ENCODE measurements around the gene PDS5B.
"Not testable (repeated sequence)": the region's sequence is repeated elsewhere in the genome, so short reads cannot be mapped to it uniquely, and the experiment has no call there.

PDS5B gene

DNA sequence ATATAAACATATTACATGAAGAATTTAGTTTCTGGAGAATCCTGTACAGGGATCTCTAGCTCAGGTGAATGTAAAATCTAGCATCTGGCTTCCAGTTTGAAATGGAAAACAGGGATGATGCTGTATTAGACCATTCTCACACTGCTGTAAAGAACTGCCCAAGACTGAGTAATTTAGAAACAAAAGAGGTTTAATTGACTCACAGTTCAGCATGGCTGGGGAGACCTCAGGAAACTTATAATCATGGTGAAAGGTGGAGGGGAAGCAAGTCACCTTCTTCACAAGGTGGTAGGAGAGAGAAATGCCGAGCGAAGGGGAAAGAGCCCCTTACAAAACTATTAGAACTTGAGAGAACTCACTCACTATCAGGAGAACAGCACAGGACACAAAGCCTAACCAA, 30.6 kb upstream of the PDS5B start:
- no peaks in the 10 kb centered on the region for H3F3A ChIP-seq (ENCODE audit: insufficient read depth)
- TF ChIP-seq, protein P1, sequence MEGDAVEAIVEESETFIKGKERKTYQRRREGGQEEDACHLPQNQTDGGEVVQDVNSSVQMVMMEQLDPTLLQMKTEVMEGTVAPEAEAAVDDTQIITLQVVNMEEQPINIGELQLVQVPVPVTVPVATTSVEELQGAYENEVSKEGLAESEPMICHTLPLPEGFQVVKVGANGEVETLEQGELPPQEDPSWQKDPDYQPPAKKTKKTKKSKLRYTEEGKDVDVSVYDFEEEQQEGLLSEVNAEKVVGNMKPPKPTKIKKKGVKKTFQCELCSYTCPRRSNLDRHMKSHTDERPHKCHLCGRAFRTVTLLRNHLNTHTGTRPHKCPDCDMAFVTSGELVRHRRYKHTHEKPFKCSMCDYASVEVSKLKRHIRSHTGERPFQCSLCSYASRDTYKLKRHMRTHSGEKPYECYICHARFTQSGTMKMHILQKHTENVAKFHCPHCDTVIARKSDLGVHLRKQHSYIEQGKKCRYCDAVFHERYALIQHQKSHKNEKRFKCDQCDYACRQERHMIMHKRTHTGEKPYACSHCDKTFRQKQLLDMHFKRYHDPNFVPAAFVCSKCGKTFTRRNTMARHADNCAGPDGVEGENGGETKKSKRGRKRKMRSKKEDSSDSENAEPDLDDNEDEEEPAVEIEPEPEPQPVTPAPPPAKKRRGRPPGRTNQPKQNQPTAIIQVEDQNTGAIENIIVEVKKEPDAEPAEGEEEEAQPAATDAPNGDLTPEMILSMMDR (IDR thresholded peaks at IDR 0.05; ENCODE audit: insufficient read depth, low read length, poor library complexity, severe bottlenecking) = no peak
- no peak for TF ChIP-seq EZH2phosphoT487 (conservative IDR thresholded peaks at IDR 0.05; ENCODE audit: low read length)
- H3K4me3 ChIP-seq (ENCODE audit: insufficient read depth, low read length, poor library complexity, severe bottlenecking) = no peak overlapping the region
- H3K36me3 ChIP-seq (ENCODE audit: low read length) = no peaks in the 10 kb centered on the region
- no peak overlapping the region for H3K27ac ChIP-seq (ENCODE audit: low read depth, low read length)
- H3K79me2 ChIP-seq (ENCODE audit: insufficient read depth, low read length) = no peaks in the 10 kb centered on the region
- no peak overlapping the region for H2AFZ ChIP-seq (ENCODE audit: low read depth, low read length, severe bottlenecking)
- no peaks in the 10 kb centered on the region for H3K27me3 ChIP-seq (ENCODE audit: low read length)
- H3K9ac ChIP-seq (ENCODE audit: low read length) = no peak overlapping the region
- no peaks in the 10 kb centered on the region for H3K9me2 ChIP-seq (replicated peaks; ENCODE audit: insufficient read depth, low read length)
- H3K9me3 ChIP-seq (ENCODE audit: insufficient read depth, low read length) = no peaks in the 10 kb centered on the region
- no peak overlapping the region for H3K4me2 ChIP-seq (ENCODE audit: low read depth, low read length, poor library complexity, severe bottlenecking)
- no peaks in the 10 kb centered on the region for H4K20me1 ChIP-seq (ENCODE audit: low read depth, low read length)

DNA sequence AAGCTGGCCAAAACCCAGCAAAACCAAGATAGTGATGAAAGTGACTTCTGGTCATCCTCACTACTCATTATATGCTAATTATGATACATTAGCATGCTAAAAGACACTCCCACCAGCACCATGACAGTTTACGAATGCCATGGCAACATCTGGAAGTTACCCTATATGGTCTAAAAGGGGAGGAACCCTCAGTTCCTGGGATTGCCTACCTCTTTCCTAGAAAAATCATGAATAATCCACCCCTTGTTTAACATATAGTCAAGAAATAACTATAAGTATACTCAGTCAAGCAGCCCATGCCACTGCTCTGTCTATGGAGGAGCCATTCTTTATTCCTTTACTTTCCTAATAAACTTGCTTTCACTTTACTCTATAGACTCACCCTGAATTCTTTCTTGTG, 25.4 kb upstream of the PDS5B start:
- not testable (repeated sequence) for H4K20me1 ChIP-seq (ENCODE audit: low read depth, low read length); H3K27me3 ChIP-seq (ENCODE audit: low read length); H3K4me2 ChIP-seq (ENCODE audit: low read depth, low read length, poor library complexity, severe bottlenecking); H3K4me3 ChIP-seq (ENCODE audit: insufficient read depth, low read length, poor library complexity, severe bottlenecking); H2AFZ ChIP-seq (ENCODE audit: low read depth, low read length, severe bottlenecking); H3K9ac ChIP-seq (ENCODE audit: low read length); H3K9me2 ChIP-seq (replicated peaks; ENCODE audit: insufficient read depth, low read length); H3K79me2 ChIP-seq (ENCODE audit: insufficient read depth, low read length); H3F3A ChIP-seq (ENCODE audit: insufficient read depth); H3K36me3 ChIP-seq (ENCODE audit: low read length); H3K27ac ChIP-seq (ENCODE audit: low read depth, low read length); H3K9me3 ChIP-seq (ENCODE audit: insufficient read depth, low read length)

DNA sequence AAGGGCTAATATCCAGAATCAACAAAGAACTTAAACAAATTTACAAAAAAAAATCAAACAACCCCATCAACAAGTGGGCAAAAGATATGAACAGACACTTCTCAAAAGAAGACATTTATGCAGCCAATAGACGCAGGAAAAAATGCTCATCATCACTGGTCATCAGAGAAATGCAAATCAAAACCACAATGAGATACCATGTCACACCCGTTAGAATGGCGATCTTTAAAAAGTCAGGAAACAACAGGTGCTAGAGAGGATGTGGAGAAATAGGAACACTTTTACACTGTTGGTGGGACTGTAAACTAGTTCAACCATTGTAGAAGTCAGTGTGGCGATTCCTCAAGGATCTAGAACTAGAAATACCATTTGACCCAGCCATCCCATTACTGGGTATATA, 10.6 kb upstream of the PDS5B start:
- peaks cover 11% of the 10 kb centered on the region; the same call in 1 of the 2 replicates for H3K9me3 ChIP-seq (ENCODE audit: insufficient read depth, low read length)
- H3K27me3 ChIP-seq (ENCODE audit: low read length); H3K4me3 ChIP-seq (ENCODE audit: insufficient read depth, low read length, poor library complexity, severe bottlenecking); H2AFZ ChIP-seq (ENCODE audit: low read depth, low read length, severe bottlenecking); H3K36me3 ChIP-seq (ENCODE audit: low read length); H3K79me2 ChIP-seq (ENCODE audit: insufficient read depth, low read length); H3K9ac ChIP-seq (ENCODE audit: low read length); H3F3A ChIP-seq (ENCODE audit: insufficient read depth); H4K20me1 ChIP-seq (ENCODE audit: low read depth, low read length); H3K4me2 ChIP-seq (ENCODE audit: low read depth, low read length, poor library complexity, severe bottlenecking); H3K9me2 ChIP-seq (replicated peaks; ENCODE audit: insufficient read depth, low read length); H3K27ac ChIP-seq (ENCODE audit: low read depth, low read length): not testable (repeated sequence)

DNA sequence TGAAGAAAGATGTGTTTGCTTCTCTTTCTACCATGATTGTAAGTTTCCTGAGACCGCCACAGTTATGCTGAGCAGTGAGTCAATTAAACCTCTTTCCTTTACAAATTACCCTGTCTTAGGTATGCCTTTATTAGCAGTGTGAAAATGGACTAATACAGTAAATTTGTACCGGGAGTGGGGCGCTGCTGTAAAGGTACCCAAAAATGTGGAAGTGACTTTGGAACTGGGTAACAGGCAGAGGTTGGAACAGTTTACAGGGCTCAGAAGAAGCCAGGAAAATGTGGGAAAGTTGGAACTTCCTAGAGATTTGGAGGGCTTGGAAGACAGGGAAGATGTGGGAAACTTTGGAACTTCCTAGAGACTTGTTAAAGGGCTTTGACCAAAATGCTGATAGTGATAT, 9.2 kb upstream of the PDS5B start:
- Histone ChIP-seq H3K27ac (ENCODE audit: low read depth, low read length) (no peak overlapping the region), H3K79me2 (ENCODE audit: insufficient read depth, low read length) (no peaks in the 10 kb centered on the region), H3K36me3 (ENCODE audit: low read length) (no peaks in the 10 kb centered on the region), H3K9me3 (ENCODE audit: insufficient read depth, low read length) (peaks cover 11% of the 10 kb centered on the region; the same call in 1 of the 2 replicates), H3K9me2 (replicated peaks; ENCODE audit: insufficient read depth, low read length) (no peaks in the 10 kb centered on the region), H3K4me3 (ENCODE audit: insufficient read depth, low read length, poor library complexity, severe bottlenecking) (no peak overlapping the region), H3K9ac (ENCODE audit: low read length) (no peak overlapping the region), H3K27me3 (ENCODE audit: low read length) (no peaks in the 10 kb centered on the region), H3F3A (ENCODE audit: insufficient read depth) (no peaks in the 10 kb centered on the region), H3K4me2 (ENCODE audit: low read depth, low read length, poor library complexity, severe bottlenecking) (no peak overlapping the region), H2AFZ (ENCODE audit: low read depth, low read length, severe bottlenecking) (no peak overlapping the region), H4K20me1 (ENCODE audit: low read depth, low read length) (no peaks in the 10 kb centered on the region)
- TF ChIP-seq EZH2phosphoT487 (conservative IDR thresholded peaks at IDR 0.05; ENCODE audit: low read length) = no peak
- TF ChIP-seq, protein P1 (IDR thresholded peaks at IDR 0.05; ENCODE audit: insufficient read depth, low read length, poor library complexity, severe bottlenecking) = no peak

Data from SU-DHL-6 (cell line).